GM23338 (cell line): ENCODE results near the gene PHLDB1. TPM values are rescaled to one million over a fixed set of nuclear protein-coding genes. Genes with fewer than 3 reads are reported as not detected.
A peak's percentile ranks its signal among the peaks of the same experiment; 100 is the strongest.

ENCODE experiments used
- ATAC-seq: fragments of 200-7000 bp; cut with Tn5 transposase; 3 replicates; pipeline ENCODE4 v1.9.1; 2020
- DNase-seq: peaks from one replicate; pipeline ENCODE4 v3.0.0-alpha.2; 2015; ENCODE audit warnings: low spot score
- H2AFZ ChIP-seq: fragments of 200-600 bp; sonication (generic); 2 replicates; pipeline ENCODE4 v1.8.0; 2016; ENCODE audit warnings: antibody characterized with exemption, mild to moderate bottlenecking, moderate library complexity
- H3F3A ChIP-seq: fragments of 200-600 bp; sonication (generic); replicated peaks from 2 replicates; pipeline ENCODE4 v1.8.0; 2017; ENCODE audit warnings: antibody characterized with exemption, mixed run types, low read depth
- H3K27ac ChIP-seq: fragments of 200-600 bp; sonication (generic); 2 replicates; pipeline ENCODE4 v1.6.1; 2016; ENCODE audit warnings: low read depth
- H3K27me3 ChIP-seq: fragments of 200-600 bp; sonication (generic); 2 replicates; pipeline ENCODE4 v1.8.0; 2016; ENCODE audit warnings: mild to moderate bottlenecking, mixed run types, moderate library complexity; ENCODE audit not compliant: insufficient read depth
- H3K36me3 ChIP-seq: fragments of 200-600 bp; sonication (generic); 2 replicates; pipeline ENCODE4 v1.8.0; 2016; ENCODE audit warnings: mild to moderate bottlenecking; ENCODE audit not compliant: insufficient read depth
- H3K4me1 ChIP-seq: fragments of 200-600 bp; sonication (generic); 2 replicates; pipeline ENCODE4 v1.8.0; 2016; ENCODE audit warnings: mild to moderate bottlenecking, moderate library complexity; ENCODE audit not compliant: insufficient read depth
- H3K4me2 ChIP-seq: fragments of 200-600 bp; sonication (generic); 2 replicates; pipeline ENCODE4 v1.7.1; 2017; ENCODE audit warnings: mixed run types
- H3K4me3 ChIP-seq: fragments of 200-600 bp; sonication (generic); 2 replicates; pipeline ENCODE4 v1.6.1; 2016; ENCODE audit warnings: mixed run types
- H3K79me2 ChIP-seq: fragments of 200-600 bp; sonication (generic); replicated peaks from 2 replicates; pipeline ENCODE4 v1.8.0; 2017; ENCODE audit warnings: mild to moderate bottlenecking; ENCODE audit not compliant: insufficient read depth
- H3K9me2 ChIP-seq: fragments of 200-600 bp; sonication (generic); 2 replicates; pipeline ENCODE4 v1.8.0; 2017; ENCODE audit not compliant: insufficient read depth
- H4K20me1 ChIP-seq: fragments of 200-600 bp; sonication (generic); replicated peaks from 2 replicates; pipeline ENCODE4 v1.8.0; 2017; ENCODE audit warnings: mild to moderate bottlenecking; ENCODE audit not compliant: insufficient read depth
- H3K27ac Mint-ChIP-seq: 2 replicates; pipeline ENCODE4 v1.8.0; 2020; ENCODE audit warnings: inconsistent platforms, mild to moderate bottlenecking, moderate library complexity, mixed read lengths
- H3K27me3 Mint-ChIP-seq: 3 replicates; pipeline ENCODE4 v1.8.0; 2022; ENCODE audit warnings: low read depth, mild to moderate bottlenecking, moderate library complexity, mixed read lengths, inconsistent platforms; ENCODE audit not compliant: insufficient read depth, poor library complexity
- H3K36me3 Mint-ChIP-seq: 3 replicates; pipeline ENCODE4 v1.8.0; 2021; ENCODE audit warnings: low read depth, mild to moderate bottlenecking, inconsistent platforms, moderate library complexity, mixed read lengths
- H3K4me1 Mint-ChIP-seq: 3 replicates; pipeline ENCODE4 v1.8.0; 2020; ENCODE audit warnings: mild to moderate bottlenecking, inconsistent platforms, mixed read lengths
- H3K4me3 Mint-ChIP-seq: 3 replicates; pipeline ENCODE4 v1.8.0; 2021; ENCODE audit warnings: moderate library complexity, mild to moderate bottlenecking, inconsistent platforms, mixed read lengths
- H3K9me3 Mint-ChIP-seq: 3 replicates; pipeline ENCODE4 v1.8.0; 2020; ENCODE audit warnings: moderate library complexity, mild to moderate bottlenecking, inconsistent platforms, mixed read lengths
- CREB1 ChIP-seq: fragments of 250-450 bp; sonication (Bioruptor Pico); IDR thresholded peaks from 2 replicates; pipeline ENCODE4 v1.5.0; 2020; ENCODE audit warnings: low read depth, mild to moderate bottlenecking, moderate library complexity
- ETS1 ChIP-seq: IDR thresholded peaks from 2 replicates; pipeline ENCODE4 v1.6.1; 2016; ENCODE audit warnings: antibody characterized with exemption
- EZH2 ChIP-seq: fragments of 200-600 bp; sonication (generic); IDR thresholded peaks from one replicate; pipeline ENCODE4 v1.8.0; 2017; ENCODE audit warnings: antibody characterized with exemption, mild to moderate bottlenecking, low read depth; ENCODE audit not compliant: unreplicated experiment
- EZH2phosphoT487 ChIP-seq: fragments of 200-600 bp; sonication (generic); IDR thresholded peaks from one replicate; pipeline ENCODE4 v1.8.1; 2018; ENCODE audit warnings: antibody characterized with exemption; ENCODE audit not compliant: unreplicated experiment
- REST ChIP-seq: IDR thresholded peaks from one replicate; pipeline ENCODE4 v1.6.1; 2018; ENCODE audit warnings: antibody characterized with exemption; ENCODE audit not compliant: unreplicated experiment
- ZNF114 ChIP-seq: fragments of 250-450 bp; sonication (Bioruptor Pico); IDR thresholded peaks from 2 replicates; pipeline ENCODE4 v1.5.0; 2020; ENCODE audit warnings: mild to moderate bottlenecking, moderate library complexity
- ZNF331 ChIP-seq: fragments of 250-450 bp; sonication (Bioruptor Pico); IDR thresholded peaks from 2 replicates; pipeline ENCODE4 v1.5.0; 2020; ENCODE audit warnings: low read depth, mild to moderate bottlenecking, moderate library complexity
- ZNF462 ChIP-seq: fragments of 250-450 bp; sonication (Bioruptor Pico); IDR thresholded peaks from 2 replicates; pipeline ENCODE4 v1.5.0; 2020; ENCODE audit warnings: mild to moderate bottlenecking, moderate library complexity
- polyA plus RNA-seq: library from polyadenylated mRNA; unstranded; fragments of >200 nt; fragmentation: Nextera tagmentation; extraction: Ambion mirVana; gene quantifications from 2 replicates; pipeline ENCODE4 v1.2.1, GENCODE V29; 2016
- total RNA-seq: library from RNA; depleted of rRNA; stranded (reverse); fragments of >200 nt; shearing (Covaris generic); gene quantifications from 2 replicates; pipeline ENCODE4 v1.2.3, GENCODE V29; 2014

Gene PHLDB1
- total and polyA plus RNA-seq, 2 experiments from 2014 or later: 46.0 to 85.2 TPM

- Mint-ChIP-seq H3K9me3 (no peaks in the 10 kb centered on the region), H3K27ac (no peak overlapping the region), H3K4me1 (peaks cover 28% of the 10 kb centered on the region), H3K4me3 (peak overlapping the region; percentile 79; the same call in 1 of the 3 replicates), H3K36me3 (peaks cover 34% of the 10 kb centered on the region), H3K27me3 (peaks cover 25% of the 10 kb centered on the region)
- Histone ChIP-seq H3F3A (peaks cover 21% of the 10 kb centered on the region), H3K27ac (no peak overlapping the region), H3K4me3 (no peak overlapping the region), H2AFZ (no peak overlapping the region), H3K4me1 (peaks cover 22% of the 10 kb centered on the region), H3K9me2 (no peaks in the 10 kb centered on the region), H3K27me3 (no peaks in the 10 kb centered on the region), H3K79me2 (0 out of 2 replicates have a peak, but pooled peaks cover 3% of the 10 kb centered on the region), H3K4me2 (no peak overlapping the region), H3K36me3 (peaks cover 8% of the 10 kb centered on the region; the same call in 1 of the 2 replicates), H4K20me1 (peaks cover 7% of the 10 kb centered on the region)
- DNase-seq: no peak
- ATAC-seq: no peak
- TF ChIP-seq ZNF331 (CRISPR knock-in tag) (no peak), CREB1 (CRISPR knock-in tag) (no peak), EZH2phosphoT487 (no peak), REST (no peak), ETS1 (no peak), ZNF462 (CRISPR knock-in tag) (no peak), EZH2 (no peak), ZNF114 (CRISPR knock-in tag) (no peak)
Measured at GRCh38 chr11:118636569-118637290, 29.3 kb downstream of the PHLDB1 start.
